ENCODE data around the gene MEIS2. TPM values are rescaled to one million over a fixed set of nuclear protein-coding genes. Genes with fewer than 3 reads are reported as not detected.

MEIS2 gene
- total RNA-seq, 5 donors from 2014 or later (not counting 1 experiment from before 2014, with no cell fraction given), result 0.38 to 0.54 TPM; not detected in 3

DNA sequence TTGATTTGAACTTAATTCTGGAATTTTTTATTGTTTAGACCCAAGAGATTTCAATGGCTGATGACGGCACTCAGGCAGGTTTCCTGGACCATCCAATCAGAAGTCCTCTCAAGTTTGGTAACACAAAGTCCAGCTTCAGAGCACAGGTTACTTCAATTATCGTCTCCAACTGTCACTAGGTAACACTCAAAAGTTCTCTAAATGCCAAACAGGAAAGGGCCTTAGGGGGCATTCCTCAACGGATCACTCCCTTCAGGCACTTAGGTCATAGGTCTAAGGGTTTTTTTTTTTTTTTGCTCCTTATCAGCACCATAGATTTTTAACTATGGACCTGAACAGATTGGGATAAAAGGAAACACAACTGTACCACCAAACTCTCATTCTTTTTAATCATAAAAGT, 85.8 kb downstream of the MEIS2 start:
- no peak overlapping the region for H3K4me3 ChIP-seq (ENCODE audit: control insufficient read depth in 1 of 2, extremely low read depth in 1 of 2, low read length in 1 of 2)
- Mint-ChIP-seq H3K4me1 (no peaks in the 10 kb centered on the region), H3K9me3 (peaks cover 0 to 5% (median 0%) of the 10 kb centered on the region in 3 donors), H3K4me3 (no peak overlapping the region), H3K27me3 (peaks cover 0 to 7% of the 10 kb centered on the region in 2 donors), H3K27ac (no peak overlapping the region), H3K36me3 (no peaks in the 10 kb centered on the region)
- H3K27me3 ChIP-seq (replicated peaks in 1 of 2; ENCODE audit: control insufficient read depth in 2 of 2, extremely low read depth in 1 of 2, insufficient read depth in 2 of 2, low read length in 1 of 2), result peaks cover 0 to 3% of the 10 kb centered on the region in 2 experiments
- ChIA-PET CTCF (interaction anchor here in 1 of 2 donors (0.7 kb wide), 1 partner anchor 11 kb away, joined by 6 read pairs; no protein-coding TSS in a partner anchor), POLR2A (no interaction called here)
- no peaks in the 10 kb centered on the region for H3K36me3 ChIP-seq (ENCODE audit: control insufficient read depth in 2 of 2, extremely low read depth in 1 of 2, insufficient read depth in 1 of 2, low read length in 1 of 2)
- 100% methylated on average over 1 of the region's 3 CpGs for WGBS (ENCODE audit: insufficient coverage)
- H3K4me1 ChIP-seq (ENCODE audit: control insufficient read depth in 1 of 2, extremely low read depth in 1 of 2, insufficient read depth in 2 of 2, low read length in 2 of 2), result no peaks in the 10 kb centered on the region
- DNase-seq (no peak), ATAC-seq (replicated peaks in 1 of 4) (no peak)
- no peaks in the 10 kb centered on the region for H3K9me3 ChIP-seq
- H3K27ac ChIP-seq (ENCODE audit: low read length), result no peak overlapping the region

GRCh38 chr15:37014137-37014536, 86.2 kb downstream of the MEIS2 start:
- ChIA-PET CTCF (no interaction called here), POLR2A (no interaction called here)
- Histone ChIP-seq H3K36me3 (ENCODE audit: control insufficient read depth in 2 of 2, extremely low read depth in 1 of 2, insufficient read depth in 1 of 2, low read length in 1 of 2) (no peaks in the 10 kb centered on the region), H3K9me3 (no peaks in the 10 kb centered on the region), H3K27ac (ENCODE audit: low read length) (no peak overlapping the region), H3K27me3 (replicated peaks in 1 of 2; ENCODE audit: control insufficient read depth in 2 of 2, extremely low read depth in 1 of 2, insufficient read depth in 2 of 2, low read length in 1 of 2) (peaks cover 0 to 3% of the 10 kb centered on the region in 2 experiments), H3K4me3 (ENCODE audit: control insufficient read depth in 1 of 2, extremely low read depth in 1 of 2, low read length in 1 of 2) (no peak overlapping the region), H3K4me1 (ENCODE audit: control insufficient read depth in 1 of 2, extremely low read depth in 1 of 2, insufficient read depth in 2 of 2, low read length in 2 of 2) (no peaks in the 10 kb centered on the region)
- DNase-seq (no peak), ATAC-seq (replicated peaks in 1 of 4) (no peak)
- H3K27ac Mint-ChIP-seq, result no peak overlapping the region
- no peaks in the 10 kb centered on the region for H3K4me1 Mint-ChIP-seq
- no peaks in the 10 kb centered on the region for H3K36me3 Mint-ChIP-seq
- no CpG with 5 or more reads among the region's 2 CpGs for WGBS (ENCODE audit: insufficient coverage)
- H3K9me3 Mint-ChIP-seq, result peaks cover 0 to under 1% (median 0%) of the 10 kb centered on the region in 3 donors
- H3K4me3 Mint-ChIP-seq, result no peak overlapping the region
- H3K27me3 Mint-ChIP-seq, result peaks cover 0 to 4% of the 10 kb centered on the region in 2 donors

- no peak overlapping the region for H3K27ac ChIP-seq (ENCODE audit: low read length)
- ATAC-seq (replicated peaks in 1 of 4) (no peak), DNase-seq (no peak)
- no peak overlapping the region for H3K4me3 ChIP-seq (ENCODE audit: control insufficient read depth in 1 of 2, extremely low read depth in 1 of 2, low read length in 1 of 2)
- ChIA-PET POLR2A (no interaction called here), CTCF (no interaction called here)
- no peaks in the 10 kb centered on the region for H3K27me3 ChIP-seq (replicated peaks in 1 of 2; ENCODE audit: control insufficient read depth in 2 of 2, extremely low read depth in 1 of 2, insufficient read depth in 2 of 2, low read length in 1 of 2)
- 92% methylated on average over 6 of the region's 7 CpGs for WGBS (ENCODE audit: insufficient coverage)
- no peaks in the 10 kb centered on the region for H3K4me1 Mint-ChIP-seq
- no peaks in the 10 kb centered on the region for H3K36me3 Mint-ChIP-seq
- no peaks in the 10 kb centered on the region for H3K9me3 ChIP-seq
- no peaks in the 10 kb centered on the region for H3K36me3 ChIP-seq (ENCODE audit: control insufficient read depth in 2 of 2, extremely low read depth in 1 of 2, insufficient read depth in 1 of 2, low read length in 1 of 2)
- no peak overlapping the region for H3K27ac Mint-ChIP-seq
- H3K27me3 Mint-ChIP-seq, result no peaks in the 10 kb centered on the region
- H3K4me3 Mint-ChIP-seq, result no peak overlapping the region
- no peaks in the 10 kb centered on the region for H3K9me3 Mint-ChIP-seq
- H3K4me1 ChIP-seq (ENCODE audit: control insufficient read depth in 1 of 2, extremely low read depth in 1 of 2, insufficient read depth in 2 of 2, low read length in 2 of 2), result no peaks in the 10 kb centered on the region
These were observed 89.8 kb downstream of the MEIS2 start for GRCh38 chr15:37010595-37010994.

DNA sequence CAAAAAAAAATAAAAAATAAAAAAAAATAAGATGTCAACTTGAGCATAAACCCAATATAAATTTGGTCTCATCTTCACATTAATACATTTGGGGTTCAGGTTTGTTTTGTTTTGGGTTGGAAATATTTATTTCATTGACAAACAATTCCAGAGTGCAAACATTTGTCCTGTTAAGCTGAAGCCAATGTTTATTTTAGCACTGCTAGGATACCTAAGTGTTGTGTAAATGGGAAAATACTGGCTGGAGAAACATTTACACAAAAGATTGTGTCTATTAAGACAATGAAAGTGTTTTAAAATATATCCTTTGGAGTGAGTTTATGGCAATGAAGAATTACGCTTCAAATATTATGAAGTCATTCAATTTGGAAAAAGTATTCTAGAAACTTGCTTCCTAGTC, 91.1 kb downstream of the MEIS2 start:
- Histone ChIP-seq H3K4me1 (ENCODE audit: control insufficient read depth in 1 of 2, extremely low read depth in 1 of 2, insufficient read depth in 2 of 2, low read length in 2 of 2) (no peaks in the 10 kb centered on the region), H3K27me3 (replicated peaks in 1 of 2; ENCODE audit: control insufficient read depth in 2 of 2, extremely low read depth in 1 of 2, insufficient read depth in 2 of 2, low read length in 1 of 2) (no peaks in the 10 kb centered on the region), H3K27ac (ENCODE audit: low read length) (no peak overlapping the region), H3K36me3 (ENCODE audit: control insufficient read depth in 2 of 2, extremely low read depth in 1 of 2, insufficient read depth in 1 of 2, low read length in 1 of 2) (no peaks in the 10 kb centered on the region), H3K9me3 (no peaks in the 10 kb centered on the region), H3K4me3 (ENCODE audit: control insufficient read depth in 1 of 2, extremely low read depth in 1 of 2, low read length in 1 of 2) (no peak overlapping the region)
- no CpG with 5 or more reads among the region's 1 CpG for WGBS (ENCODE audit: insufficient coverage)
- Mint-ChIP-seq H3K36me3 (no peaks in the 10 kb centered on the region), H3K9me3 (peaks cover 0 to 4% (median 0%) of the 10 kb centered on the region in 3 donors), H3K4me1 (no peaks in the 10 kb centered on the region), H3K27ac (no peak overlapping the region), H3K4me3 (no peak overlapping the region), H3K27me3 (no peaks in the 10 kb centered on the region)
- ATAC-seq (replicated peaks in 1 of 4) (no peak), DNase-seq (no peak)
- CTCF ChIA-PET, result no interaction called here
- POLR2A ChIA-PET, result no interaction called here

DNA sequence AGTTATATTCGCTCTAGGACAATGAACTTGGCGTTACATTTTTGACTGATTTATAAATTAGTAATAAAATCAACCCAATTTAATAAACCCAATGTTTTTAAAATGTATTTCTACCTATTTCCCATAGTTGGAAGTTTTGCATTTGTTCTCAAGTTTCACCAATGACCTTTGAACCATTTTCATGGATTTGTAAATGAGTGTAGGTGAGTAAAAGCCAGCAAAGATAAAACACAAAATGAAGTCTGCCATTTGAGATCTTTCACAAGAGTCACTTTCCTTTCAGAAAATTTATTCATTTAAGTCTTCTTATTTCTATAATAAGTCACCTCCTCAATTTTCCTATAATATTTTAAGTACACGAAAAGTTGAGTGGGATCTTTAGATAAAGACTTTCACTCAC, 92.1 kb downstream of the MEIS2 start:
- H3K9me3 ChIP-seq, result no peaks in the 10 kb centered on the region
- ChIA-PET CTCF (no interaction called here), POLR2A (no interaction called here)
- no CpG with 5 or more reads among the region's 3 CpGs for WGBS (ENCODE audit: insufficient coverage)
- no peaks in the 10 kb centered on the region for H3K36me3 Mint-ChIP-seq
- no peaks in the 10 kb centered on the region for H3K27me3 Mint-ChIP-seq
- H3K9me3 Mint-ChIP-seq, result peaks cover 0 to 4% (median 0%) of the 10 kb centered on the region in 3 donors
- H3K27ac ChIP-seq (ENCODE audit: low read length), result no peak overlapping the region
- H3K27me3 ChIP-seq (replicated peaks in 1 of 2; ENCODE audit: control insufficient read depth in 2 of 2, extremely low read depth in 1 of 2, insufficient read depth in 2 of 2, low read length in 1 of 2), result no peaks in the 10 kb centered on the region
- H3K4me3 ChIP-seq (ENCODE audit: control insufficient read depth in 1 of 2, extremely low read depth in 1 of 2, low read length in 1 of 2), result no peak overlapping the region
- DNase-seq (no peak), ATAC-seq (replicated peaks in 1 of 4) (no peak)
- H3K27ac Mint-ChIP-seq, result no peak overlapping the region
- H3K4me3 Mint-ChIP-seq, result no peak overlapping the region
- H3K4me1 Mint-ChIP-seq, result no peaks in the 10 kb centered on the region
- no peaks in the 10 kb centered on the region for H3K36me3 ChIP-seq (ENCODE audit: control insufficient read depth in 2 of 2, extremely low read depth in 1 of 2, insufficient read depth in 1 of 2, low read length in 1 of 2)
- H3K4me1 ChIP-seq (ENCODE audit: control insufficient read depth in 1 of 2, extremely low read depth in 1 of 2, insufficient read depth in 2 of 2, low read length in 2 of 2), result no peaks in the 10 kb centered on the region

- Mint-ChIP-seq H3K4me1 (no peaks in the 10 kb centered on the region), H3K36me3 (no peaks in the 10 kb centered on the region), H3K27ac (no peak overlapping the region), H3K4me3 (no peak overlapping the region), H3K27me3 (no peaks in the 10 kb centered on the region), H3K9me3 (peaks cover 0 to 4% (median 0%) of the 10 kb centered on the region in 3 donors)
- Histone ChIP-seq H3K36me3 (ENCODE audit: control insufficient read depth in 2 of 2, extremely low read depth in 1 of 2, insufficient read depth in 1 of 2, low read length in 1 of 2) (no peaks in the 10 kb centered on the region), H3K4me1 (ENCODE audit: control insufficient read depth in 1 of 2, extremely low read depth in 1 of 2, insufficient read depth in 2 of 2, low read length in 2 of 2) (no peaks in the 10 kb centered on the region), H3K9me3 (no peaks in the 10 kb centered on the region), H3K27ac (ENCODE audit: low read length) (no peak overlapping the region), H3K4me3 (ENCODE audit: control insufficient read depth in 1 of 2, extremely low read depth in 1 of 2, low read length in 1 of 2) (no peak overlapping the region), H3K27me3 (replicated peaks in 1 of 2; ENCODE audit: control insufficient read depth in 2 of 2, extremely low read depth in 1 of 2, insufficient read depth in 2 of 2, low read length in 1 of 2) (no peaks in the 10 kb centered on the region)
- ChIA-PET CTCF (no interaction called here), POLR2A (no interaction called here)
- ATAC-seq (replicated peaks in 1 of 4), result no peak
- whole genome bisulfite sequencing (ENCODE audit: insufficient coverage), result no CpG with 5 or more reads among the region's 2 CpGs
- DNase-seq, result no peak
These were observed 93.0 kb downstream of the MEIS2 start for GRCh38 chr15:37007301-37007700.

Data from T-cell (primary cell).